ENCODE measurements around the gene TMCO4.
"Not testable (repeated sequence)": the region's sequence is repeated elsewhere in the genome, so short reads cannot be mapped to it uniquely, and the experiment has no call there.

TMCO4 gene

DNA sequence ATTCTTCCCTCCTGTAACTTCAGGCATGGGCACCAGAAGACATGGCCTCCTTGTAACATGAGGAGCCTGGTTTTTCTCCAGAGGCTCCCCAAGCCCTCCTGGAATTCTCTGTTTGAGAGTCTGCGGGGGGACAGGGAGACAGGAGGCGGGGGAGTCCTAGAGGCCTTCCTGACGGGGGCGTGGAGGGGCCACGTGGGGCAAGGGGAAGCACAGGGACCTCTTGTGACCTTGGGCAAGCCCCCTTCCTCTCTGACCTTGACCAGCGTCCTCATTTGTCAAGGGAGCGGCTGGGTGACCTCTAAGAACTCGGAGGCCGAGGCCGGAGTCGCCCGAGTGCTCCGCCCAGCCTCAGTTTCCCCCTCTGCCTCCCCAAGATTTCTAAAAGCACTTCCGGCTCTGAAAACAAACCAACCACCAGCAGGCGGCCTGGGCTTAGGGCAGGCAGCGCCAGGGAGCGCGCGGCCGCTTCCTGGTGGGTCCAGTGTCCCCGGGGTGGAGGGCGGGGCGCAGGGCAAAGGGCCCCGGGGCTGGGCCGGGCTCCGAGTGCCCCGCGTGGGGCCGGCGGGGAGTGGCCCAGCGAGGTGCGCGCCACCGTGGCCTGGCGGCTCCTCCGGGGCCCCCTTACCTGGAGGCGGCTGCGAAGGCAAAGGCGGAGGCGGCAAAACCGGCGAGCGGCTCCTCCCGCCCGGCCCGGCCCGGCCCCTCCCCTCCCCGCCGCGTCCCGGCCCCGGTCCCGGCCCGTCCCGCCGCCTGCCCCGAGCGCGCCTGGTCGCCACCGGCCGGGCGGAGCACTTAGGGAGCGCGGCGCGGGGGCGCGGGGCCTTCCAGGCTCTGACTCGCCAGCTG is at the start of gene TMCO4:
TSS of gene TMCO4 (minus strand) at position 687 of the 846 bp plus-strand sequence. CDS start 19,158 bp downstream, outside the sequence.
- DNase-seq (ENCODE audit: low read depth) = peak; percentile 7

DNA sequence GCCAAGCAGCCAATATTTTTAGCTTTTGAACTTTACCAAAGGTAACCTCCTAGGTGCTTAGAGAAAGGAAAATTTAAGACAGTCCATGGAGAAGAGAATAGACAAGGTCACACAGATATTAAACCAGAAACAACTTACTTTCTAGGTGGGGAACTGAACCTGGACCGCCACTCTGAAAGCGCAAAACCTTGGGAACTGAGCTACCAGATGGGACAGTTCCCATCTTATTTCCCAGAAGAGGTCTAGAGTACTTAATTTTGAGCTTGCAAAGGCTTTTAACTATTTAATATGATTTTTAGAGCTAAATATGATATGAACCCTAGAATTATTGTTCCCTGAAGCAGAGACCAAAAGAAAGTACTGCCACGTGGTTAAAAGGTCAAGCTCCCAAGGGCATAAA is 49.6 kb upstream of the TMCO4 start:
- DNase-seq (ENCODE audit: low read depth) = not testable (repeated sequence)

DNA sequence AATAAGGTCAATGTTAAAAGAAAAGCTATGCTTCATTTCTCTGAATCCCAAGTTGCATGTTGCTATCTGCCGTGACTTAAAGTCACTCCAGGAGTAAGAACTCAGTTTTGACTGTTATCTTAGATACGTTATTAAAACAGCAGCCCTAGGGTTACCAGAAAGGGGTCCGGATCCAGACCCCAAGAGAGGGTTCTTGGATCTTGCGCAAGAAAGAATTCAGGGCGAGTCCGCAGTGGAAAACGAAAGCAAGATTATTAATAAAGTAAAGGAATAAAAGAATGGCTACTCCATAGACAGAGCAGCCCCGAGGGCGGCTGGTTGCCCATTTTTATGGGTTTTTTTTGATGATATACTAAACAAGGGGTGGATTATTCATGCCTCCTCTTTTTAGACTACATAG is 47.6 kb upstream of the TMCO4 start:
- not testable (repeated sequence) for DNase-seq (ENCODE audit: low read depth)

DNA sequence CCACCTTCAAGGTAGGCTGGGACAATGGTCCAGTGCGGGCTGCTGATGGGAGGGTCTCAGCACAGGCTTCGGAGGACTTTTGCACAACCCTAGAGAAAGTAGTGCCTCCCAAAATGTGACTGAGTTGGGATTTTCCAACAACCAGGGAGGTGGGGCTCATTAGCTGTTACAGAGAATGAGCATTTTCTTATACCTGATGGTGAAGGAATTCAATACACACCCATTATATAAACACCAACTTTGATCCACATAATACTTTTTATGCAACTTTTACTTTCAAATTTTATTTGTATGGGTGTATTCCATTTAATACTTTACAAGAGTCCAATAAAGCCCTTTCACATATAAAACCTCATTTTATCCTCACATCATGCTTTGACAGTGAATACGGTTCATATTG is 46.6 kb upstream of the TMCO4 start:
- no peak for DNase-seq (ENCODE audit: low read depth)

DNA sequence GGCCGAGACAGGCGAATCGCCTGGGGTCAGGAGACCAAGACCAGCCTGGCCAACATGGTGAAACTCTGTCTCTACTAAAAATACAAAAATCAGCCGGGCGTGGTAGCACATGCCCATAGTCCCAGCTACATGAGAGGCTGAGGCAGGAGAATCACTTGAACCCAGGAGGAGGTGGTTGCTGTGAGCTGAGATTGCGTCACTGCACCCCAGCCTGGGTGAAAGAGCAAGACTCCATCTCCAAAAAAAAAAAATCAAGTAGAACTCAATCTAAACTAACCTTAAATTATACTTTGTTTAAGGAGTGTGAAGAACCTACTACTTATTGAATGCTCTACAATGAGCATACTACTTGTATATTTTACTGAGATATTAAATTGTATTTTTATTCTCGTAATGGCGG is 45.8 kb upstream of the TMCO4 start:
- DNase-seq (ENCODE audit: low read depth) = no peak

DNA sequence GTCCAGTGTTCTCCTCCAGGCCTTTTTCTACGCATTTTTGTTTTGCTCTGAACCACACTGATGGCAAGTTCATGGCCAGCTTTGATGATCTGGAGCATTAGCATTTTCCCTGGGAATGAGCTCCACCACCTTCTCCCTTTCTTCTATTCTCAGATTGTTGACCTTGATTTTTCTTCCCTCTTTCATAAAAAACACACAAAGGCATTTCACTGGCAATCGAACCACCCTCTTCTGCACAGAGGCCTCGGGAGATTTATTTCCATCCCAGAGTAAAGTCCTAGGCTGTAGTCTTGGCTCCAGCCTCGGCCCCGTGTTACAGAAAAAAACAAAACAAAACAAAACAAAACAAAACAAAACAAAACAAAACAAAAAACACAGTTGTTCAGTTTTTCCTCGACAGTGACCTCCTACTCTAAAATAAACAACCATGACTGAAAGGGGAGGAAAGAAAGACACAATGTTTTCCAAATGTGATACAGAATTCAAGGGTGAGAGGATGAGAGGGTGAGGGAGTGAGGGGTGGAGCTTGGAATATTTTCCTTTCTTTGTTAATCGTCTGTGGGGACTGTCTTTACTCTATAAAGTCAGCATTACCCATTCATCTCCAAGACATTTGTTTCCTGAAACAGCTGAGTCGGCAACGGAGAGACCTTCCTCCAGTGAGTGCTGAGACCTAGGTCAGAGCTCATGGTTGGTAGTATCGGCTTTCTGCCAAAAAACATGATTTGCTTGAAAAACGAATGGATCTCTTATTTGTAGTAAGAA is 45.2 kb upstream of the TMCO4 start:
- no peak for DNase-seq (ENCODE audit: low read depth)

DNA sequence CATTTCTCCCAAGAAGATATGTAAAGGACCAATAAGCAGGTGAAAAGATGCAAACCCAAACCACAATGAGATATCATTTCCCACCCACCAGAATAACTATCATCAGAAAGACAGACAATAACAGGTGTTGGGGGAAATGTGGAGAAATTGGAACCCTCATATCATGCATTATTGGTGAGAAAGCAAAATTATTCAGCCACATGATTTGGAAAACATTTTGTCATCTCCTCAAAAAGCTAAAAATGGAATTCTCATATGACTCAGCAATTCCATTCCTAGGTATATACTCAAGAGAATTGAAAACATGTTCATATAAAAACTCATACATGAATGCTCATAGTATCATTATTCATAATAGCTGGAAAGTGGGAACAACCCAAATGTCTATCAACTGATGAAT is 40.5 kb upstream of the TMCO4 start:
- no peak for DNase-seq (ENCODE audit: low read depth)

DNA sequence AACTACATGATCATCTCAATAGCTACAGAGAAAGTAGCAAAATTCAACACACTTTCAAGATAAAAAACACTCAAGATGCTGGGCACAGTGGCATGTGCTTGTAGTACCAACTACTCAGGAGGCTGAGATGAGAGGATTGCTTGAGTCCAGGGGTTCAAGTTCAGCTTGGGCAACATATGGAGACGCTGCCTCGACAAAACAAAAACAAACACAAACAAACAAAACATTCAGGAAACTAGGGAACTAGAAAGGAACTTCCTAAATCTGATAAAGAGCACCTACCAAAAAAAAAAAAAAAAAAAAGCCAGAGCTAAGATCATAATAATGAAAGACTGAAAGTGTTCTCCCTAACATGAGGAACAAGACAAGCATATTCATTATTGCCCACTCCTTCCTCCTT is 38.1 kb upstream of the TMCO4 start:
- DNase-seq (ENCODE audit: low read depth) = no peak

DNA sequence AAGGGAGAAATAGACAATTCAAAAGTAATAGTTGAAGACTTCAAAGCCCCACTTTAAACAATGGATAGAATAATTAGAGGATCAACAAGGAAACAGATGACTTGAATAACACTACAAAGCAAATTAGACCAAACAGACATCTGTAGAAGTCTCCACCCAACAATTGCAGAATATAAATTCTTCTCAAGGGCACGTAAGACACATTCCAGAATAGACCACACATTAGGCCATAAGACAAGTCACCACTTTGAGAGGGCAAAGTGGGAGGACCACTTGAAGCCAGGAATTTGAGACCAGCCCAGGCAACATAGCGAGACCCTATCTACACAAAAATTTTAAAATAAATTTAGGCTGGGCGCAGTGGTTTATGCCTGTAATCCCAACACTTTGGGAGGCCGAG is 35.9 kb upstream of the TMCO4 start:
- no peak for DNase-seq (ENCODE audit: low read depth)

DNA sequence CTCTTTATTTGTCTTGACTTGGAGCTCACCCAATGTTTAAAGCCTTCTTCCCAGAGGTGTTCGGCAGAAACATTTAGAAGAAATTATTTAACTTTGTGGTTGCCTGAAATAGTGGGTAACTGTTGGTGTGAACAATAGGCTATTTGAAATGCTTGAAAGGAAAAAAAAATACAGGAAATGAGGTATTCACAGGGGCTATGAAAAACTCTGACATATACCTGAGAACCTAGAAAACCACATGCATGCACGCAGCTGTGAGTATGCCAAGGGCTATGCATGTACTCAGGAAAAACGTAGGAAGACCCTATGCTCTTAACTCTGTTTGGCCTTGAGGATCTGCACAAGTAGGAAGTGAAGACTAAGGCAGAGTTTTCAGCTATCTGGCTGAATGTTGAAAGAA is 31.7 kb upstream of the TMCO4 start:
- no peak for DNase-seq (ENCODE audit: low read depth)

DNA sequence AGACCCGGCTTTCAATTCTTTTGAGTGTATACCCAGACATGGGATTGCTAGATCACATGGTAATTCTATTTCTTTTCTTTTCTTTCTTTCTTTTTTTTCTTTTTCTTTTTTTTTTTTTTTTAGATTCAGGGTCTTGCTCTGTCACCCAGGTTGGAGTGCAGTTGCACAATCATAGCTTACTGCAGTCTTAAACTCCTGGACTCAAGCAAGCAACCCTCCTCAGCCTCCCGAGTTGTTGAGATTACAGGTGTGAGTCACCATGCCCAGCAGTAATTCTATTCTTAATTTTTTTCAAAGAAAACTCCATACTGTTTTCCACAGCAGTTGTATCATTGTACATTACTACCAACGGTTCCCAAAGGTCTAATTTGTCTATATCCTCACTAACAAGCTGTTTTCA is 28.8 kb upstream of the TMCO4 start:
- no peak for DNase-seq (ENCODE audit: low read depth)

DNA sequence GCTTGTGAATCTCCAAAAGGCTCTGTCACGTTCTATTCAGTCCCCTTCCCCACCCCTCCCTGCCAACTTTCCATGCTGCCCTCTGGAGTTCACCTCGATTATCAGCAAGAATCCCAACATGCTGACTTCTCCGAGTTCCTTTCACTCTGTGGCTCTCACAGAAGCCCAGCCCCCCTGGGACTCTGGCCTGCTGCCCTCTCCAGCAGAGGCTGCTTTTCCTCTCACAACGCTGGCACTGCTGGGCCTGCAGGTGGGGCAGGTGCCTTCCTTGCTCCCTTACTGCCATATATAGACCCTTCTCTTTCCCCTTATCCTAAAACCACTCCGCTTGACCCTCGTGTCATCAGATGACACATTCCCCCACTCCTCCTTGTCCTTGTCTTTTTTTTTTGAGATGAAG is 25.6 kb upstream of the TMCO4 start:
- DNase-seq (ENCODE audit: low read depth) = no peak

DNA sequence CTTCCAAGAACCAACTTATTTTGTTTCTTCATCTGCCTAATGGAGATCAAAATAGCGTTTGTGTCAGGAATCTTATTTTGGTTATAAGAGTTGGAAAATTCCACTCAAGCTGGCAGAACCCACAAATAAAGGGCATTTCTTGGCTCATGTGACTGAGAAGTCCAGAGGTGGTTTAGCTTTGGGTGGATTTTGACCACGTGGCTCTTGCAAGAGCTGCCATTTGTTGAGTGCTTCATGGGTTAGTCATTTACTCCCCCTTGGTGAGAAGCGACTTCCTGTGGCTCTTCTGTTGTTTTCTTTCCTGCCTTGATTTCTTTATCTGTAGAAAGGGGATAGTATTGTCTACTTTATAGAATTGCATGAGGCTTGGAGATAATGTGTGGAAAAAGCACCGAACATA is 24.8 kb upstream of the TMCO4 start:
- no peak for DNase-seq (ENCODE audit: low read depth)

DNA sequence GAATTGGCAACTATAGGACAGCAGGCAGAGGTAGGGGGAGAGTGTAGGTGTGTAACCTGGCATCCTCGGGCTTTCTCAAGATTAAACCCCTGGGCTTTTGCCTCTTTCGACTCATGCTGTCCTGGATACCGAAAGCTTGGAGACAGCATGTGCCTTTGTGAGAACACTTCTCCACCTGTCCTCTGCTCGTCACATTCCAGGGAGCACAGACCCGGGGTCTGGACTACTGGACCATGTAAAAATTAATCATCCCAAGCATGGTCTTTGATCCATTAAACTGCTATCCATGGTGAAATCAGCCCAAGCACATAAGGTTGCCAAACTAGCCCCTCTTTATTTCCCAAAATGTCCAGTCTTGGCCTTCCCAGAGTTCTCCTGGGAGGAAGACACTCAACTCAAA is 24.3 kb upstream of the TMCO4 start:
- DNase-seq (ENCODE audit: low read depth) = no peak

DNA sequence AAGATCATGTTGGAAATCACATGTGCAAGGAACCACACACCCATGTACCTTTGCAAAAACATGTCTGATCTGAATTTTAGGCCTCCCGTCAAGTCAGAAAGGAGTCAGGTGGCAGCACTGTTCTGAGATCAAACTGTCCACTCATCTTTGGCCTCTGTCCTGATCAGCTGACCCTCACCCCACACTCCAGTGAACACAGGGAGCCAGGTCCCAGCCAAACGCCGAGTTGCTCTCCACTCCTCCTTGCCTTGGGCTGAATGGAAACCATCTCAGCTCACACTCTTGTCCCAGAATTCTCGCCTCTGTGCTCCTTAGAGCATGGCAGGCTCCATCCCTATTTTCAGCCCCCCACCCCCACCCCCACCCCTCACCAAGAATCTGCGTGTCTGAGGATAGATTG is 20.0 kb upstream of the TMCO4 start:
- no peak for DNase-seq (ENCODE audit: low read depth)

DNA sequence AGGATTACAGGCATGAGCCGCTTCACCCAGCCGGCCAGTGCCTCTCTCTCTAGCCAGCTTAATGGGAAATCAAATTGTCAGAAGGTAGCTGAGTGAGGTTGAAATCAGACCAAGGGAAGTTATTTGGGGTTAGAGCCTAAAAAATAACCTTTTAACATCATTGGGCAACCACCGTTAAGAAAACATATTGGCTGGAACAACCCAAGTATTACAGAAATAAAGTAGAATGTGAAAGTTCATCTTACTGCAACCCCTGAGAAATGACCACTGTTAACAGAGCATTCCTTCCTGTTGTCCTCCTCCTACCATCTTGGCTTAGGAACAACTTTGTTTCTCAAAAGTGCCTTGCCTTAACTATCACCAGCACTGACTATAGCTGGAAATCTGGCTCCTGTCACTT is 18.6 kb upstream of the TMCO4 start:
- no peak for DNase-seq (ENCODE audit: low read depth)

DNA sequence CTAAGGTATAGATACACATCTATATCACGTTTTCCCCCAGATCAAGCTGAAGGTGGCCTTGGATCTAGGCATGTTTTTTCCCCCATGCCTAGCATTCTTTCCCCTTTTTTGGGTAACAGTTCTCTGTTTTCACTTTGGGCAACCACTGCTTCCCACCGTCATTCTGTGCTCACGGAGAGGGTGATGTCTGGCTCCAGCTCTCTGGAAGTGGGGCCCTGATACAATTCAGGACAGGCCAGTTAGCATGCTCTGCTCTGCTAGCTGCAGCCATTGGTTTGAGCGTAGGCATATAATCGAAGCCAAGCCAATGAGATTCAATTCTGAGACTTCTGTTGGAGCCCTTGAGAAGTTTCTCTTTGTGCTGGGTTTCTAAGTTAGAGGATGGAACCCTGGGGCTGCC is 17.4 kb upstream of the TMCO4 start:
- DNase-seq (ENCODE audit: low read depth) = no peak

DNA sequence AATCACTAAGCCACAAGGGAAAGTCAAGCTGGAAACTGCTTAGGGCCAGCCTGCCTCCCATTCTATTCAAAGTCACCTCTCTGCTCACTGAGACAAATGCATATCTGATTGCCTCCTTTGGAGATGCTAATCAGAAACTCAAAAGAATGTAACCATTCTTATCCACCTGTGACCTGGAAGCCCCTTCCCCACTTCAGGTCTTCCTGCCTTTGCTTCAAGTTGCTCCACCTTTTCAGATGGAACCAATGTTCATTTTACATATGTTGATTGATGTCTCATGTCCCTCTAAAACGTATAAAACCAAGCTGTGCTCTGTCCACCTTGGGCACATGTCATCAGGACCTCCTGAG is 17.0 kb upstream of the TMCO4 start:
- not testable (repeated sequence) for DNase-seq (ENCODE audit: low read depth)

DNA sequence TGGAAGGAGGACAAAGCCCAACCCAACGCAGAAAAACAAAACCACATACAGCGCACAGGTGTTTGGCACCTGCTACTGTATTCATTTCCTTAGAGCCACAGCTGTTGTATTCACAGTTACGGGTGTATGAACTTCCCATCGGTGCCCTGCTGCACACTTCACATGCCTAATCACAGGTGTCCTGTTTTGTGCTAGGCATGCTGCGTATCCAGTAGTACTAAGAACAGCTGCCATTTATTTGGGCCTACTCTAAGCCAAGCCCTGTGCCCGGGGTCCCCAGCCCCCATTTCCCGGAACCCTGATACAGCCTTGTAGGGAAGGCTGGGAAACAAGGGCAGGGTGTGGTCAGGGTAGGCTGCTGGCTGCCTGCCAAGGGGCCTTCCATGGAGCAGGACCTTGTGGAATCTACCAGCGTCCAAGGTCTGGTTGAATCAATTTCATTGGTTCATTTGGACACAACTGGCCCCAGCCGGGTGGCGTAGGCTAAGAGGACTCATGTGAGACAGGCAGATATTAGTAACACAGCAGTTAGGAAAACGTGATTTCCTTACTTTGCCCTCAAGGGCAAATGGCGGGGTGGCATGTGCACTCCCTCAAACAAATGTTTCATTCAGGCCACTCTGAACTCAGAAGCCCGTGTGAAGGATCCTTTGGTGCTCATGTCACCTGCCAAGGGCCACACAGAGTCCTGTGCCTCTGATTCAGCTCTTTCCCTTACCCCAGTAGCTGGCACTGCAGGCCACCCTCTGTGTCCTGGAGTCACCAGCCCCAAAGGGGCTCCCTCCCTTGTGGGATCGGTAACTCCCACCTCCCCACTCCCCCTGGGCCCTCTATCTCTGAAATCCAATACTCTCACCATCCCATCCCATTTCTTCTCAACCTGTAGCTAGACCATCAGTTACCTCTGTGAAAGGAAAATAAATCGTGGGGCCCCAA is 16.4 kb upstream of the TMCO4 start:
- no peak for DNase-seq (ENCODE audit: low read depth)

DNA sequence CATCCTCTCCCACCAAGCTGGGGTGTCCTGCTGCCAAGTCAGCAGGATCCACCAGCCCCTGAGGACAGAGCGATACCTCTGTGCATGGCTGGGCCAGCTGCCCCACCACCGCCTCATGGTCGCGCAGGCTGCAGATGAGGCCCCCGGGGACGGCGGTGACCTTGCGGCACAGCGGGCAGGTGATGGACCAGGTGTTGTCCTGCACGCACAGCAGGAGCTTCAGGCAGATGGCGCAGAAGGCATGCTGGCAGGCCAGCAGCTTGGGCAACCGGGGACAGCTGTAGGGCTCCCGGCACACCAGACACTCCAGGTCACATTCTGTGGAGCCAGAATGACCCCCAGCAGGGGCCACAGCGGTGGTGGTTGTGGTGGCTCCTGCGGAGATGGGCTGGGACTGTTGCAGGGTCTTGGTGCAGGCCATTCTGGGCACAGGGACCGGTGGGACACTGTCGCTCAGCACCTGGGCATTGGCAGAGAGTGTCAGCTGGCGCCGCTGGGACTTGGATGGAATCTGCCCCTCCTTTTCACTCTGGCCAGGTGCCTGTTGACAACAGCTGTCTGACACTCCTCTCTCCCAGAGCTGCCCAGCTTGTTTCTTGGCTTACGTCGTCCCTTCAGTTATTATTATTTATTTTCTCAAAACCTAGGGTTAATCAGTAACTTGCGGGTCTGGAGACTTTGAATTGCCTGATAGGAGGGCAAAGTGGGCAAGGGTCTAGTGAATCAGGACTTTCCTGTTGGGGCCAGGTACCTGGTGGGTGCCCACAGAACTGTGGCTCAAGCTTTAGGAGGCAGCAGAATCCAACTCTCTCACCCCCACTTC is 15.2 kb upstream of the TMCO4 start, which contains the start of gene RNF186:
TSS of gene RNF186 (minus strand) at position 603 of the 823 bp plus-strand sequence. CDS start at position 421, 182 bp downstream.
- no peak for DNase-seq (ENCODE audit: low read depth)

DNA sequence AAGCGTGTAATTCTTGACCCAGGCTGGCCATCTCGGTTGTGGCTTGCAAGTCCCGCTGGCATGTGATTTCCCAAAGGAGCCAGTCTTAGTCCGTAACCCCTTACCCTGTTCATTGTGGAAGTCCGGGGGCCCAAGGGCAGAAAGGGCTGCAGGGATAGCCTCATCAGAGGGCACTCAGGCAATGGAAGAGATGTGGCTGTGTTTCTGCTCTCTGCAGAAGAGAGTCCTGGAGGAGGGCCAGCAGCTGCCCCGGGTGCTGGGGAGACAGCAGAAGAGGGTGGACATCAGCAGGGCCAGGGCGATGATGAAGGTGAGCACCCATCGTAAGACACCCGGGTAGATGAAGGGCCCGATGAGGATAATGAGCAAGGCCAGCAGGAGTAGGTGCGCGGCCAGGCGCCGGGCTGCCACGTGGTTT is 14.5 kb upstream of the TMCO4 start:
- DNase-seq (ENCODE audit: low read depth) = no peak

DNA sequence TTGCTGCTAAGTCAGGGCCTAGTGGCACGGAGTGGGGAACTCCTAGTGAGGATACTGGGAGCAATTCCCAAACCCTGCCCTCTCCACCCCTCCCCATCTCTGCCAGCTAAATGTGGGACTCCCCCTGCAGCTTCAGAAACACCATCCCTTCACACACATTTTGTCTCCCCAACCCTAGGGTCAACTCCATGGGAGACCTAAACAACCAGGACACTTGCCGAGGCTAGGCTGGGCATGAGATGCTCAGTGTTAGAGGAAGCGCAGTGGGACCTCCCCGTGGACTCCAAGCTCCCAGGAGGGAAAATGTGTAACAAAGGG is 13.9 kb upstream of the TMCO4 start:
- DNase-seq (ENCODE audit: low read depth) = no peak
